ENCODE data around the gene TAF6L. TPM values are rescaled to one million over a fixed set of nuclear protein-coding genes. Genes with fewer than 3 reads are reported as not detected.
"Not testable (repeated sequence)": the region's sequence is repeated elsewhere in the genome, so short reads cannot be mapped to it uniquely, and the experiment has no call there.

TAF6L gene
- total RNA-seq, 1 experiment from 2014 or later = 40.2 TPM

DNA sequence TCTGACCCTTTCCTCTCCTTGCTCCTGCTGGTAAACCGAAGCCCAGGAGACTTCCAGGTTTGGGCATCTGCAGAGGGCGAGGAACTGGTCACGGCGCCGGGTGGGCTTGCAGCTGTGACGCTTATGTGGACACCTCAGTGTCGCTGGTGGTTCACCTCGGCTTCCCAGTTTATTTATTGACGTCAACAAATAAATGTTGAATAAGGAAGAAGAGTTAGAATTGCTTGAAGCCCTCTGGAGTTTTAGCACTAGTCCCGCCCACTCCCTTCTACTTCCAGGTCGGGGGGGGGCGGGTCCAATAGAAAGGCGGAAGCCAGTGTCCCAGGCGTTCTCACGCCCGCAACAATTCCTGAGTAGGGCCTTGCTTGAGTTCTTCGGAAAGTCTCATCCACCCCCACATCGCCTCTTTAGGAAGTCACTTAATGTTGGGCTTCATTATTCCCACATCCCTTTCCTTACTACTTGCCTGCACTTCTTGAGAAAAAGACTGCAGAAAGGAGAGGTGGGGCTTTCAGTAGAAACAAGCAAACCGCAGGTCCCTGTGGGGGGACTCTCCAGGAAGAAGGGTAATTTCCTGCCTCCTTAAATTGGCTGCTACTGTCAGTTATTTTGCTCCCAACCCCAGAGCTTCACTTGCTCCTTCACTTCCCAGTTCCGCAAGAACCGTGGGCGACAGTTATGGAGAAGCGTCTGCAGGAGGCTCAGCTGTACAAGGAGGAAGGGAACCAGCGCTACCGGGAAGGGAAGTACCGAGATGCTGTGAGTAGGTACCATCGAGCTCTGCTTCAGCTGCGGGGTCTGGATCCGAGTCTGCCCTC is 42.8 kb upstream of the TAF6L start, which contains the start of gene TTC9C:
TTC9C (plus strand) TSS at position 316 of the 818 bp plus-strand sequence; CDS start at position 679, 363 bp downstream.
- TSS peak; percentile 86 for BruUV-seq (replicated peaks)

DNA sequence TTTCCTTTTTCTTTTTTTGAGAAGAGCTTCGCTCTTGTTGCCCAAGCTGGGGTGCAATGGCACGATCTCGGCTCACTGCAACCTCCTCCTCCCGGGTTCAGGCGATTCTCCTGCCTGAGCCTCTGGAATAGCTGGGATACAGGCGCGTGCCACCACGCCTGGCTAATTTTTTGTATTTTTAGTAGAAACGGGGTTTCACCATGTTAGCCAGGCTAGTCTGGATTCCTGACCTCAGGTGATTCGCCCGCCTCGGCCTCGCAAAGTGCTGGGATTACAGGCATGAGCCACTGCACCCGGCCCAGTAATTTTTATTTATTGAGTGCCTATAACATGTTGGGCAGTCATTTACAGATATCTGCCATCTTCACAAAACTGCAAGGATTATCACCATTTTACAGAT is 41.1 kb upstream of the TAF6L start:
- H3K4me2 ChIP-seq (ENCODE audit: low read length) = peak overlapping the region; percentile 76
- peak overlapping the region; percentile 91 for H3K4me3 ChIP-seq (ENCODE audit: low read length)
- H2AFZ ChIP-seq (ENCODE audit: low read length) = peak overlapping the region; percentile 12; the same call in 1 of the 2 replicates
- peaks cover 16% of the 10 kb centered on the region for H4K20me1 ChIP-seq (ENCODE audit: low read length)
- H3F3A ChIP-seq (ENCODE audit: low read length, unreplicated experiment); H3K27ac ChIP-seq (ENCODE audit: low read length); H3K36me3 ChIP-seq (ENCODE audit: low read depth, low read length); H3K27me3 ChIP-seq (ENCODE audit: low read length); H3K9me3 ChIP-seq (ENCODE audit: low read length); intact Hi-C loops (cut with micrococcal nuclease); DNase-seq; ATAC-seq; H3K4me1 ChIP-seq (ENCODE audit: insufficient read depth, low read length); H3K9me2 ChIP-seq (replicated peaks; ENCODE audit: low read length); BruUV-seq (replicated peaks): not testable (repeated sequence)
- POLR2A ChIA-PET (ENCODE audit: unreplicated experiment) = interaction anchor here (1.1 to 1.4 kb wide), 2 partner anchors 23 to 111 kb away, joined by 3 to 21 read pairs; no protein-coding TSS in a partner anchor
- peak overlapping the region; percentile 85 for H3K9ac ChIP-seq (ENCODE audit: low read length)
- CTCF ChIA-PET = interaction anchor here (0.6 kb wide), 1 partner anchor 47 kb away, joined by 4 read pairs; no protein-coding TSS in a partner anchor
- peaks cover 62% of the 10 kb centered on the region for H3K79me2 ChIP-seq (ENCODE audit: low read length)

More for the DNA sequence above, 42.8 kb upstream of the TAF6L start, which contains the start of gene TTC9C:
- H3K27ac ChIP-seq (ENCODE audit: low read length) = peak within 1 kb of the TSS; percentile 90
- ChIA-PET POLR2A (ENCODE audit: unreplicated experiment) (interaction anchor here (1.4 to 2.8 kb wide), 2 partner anchors 26 to 57 kb away, joined by 7 to 19 read pairs; partner anchors contain the start of genes LBHD1, UQCC3 and ZBTB3), CTCF (interaction anchor here (0.6 kb wide), 1 partner anchor 39 kb away, joined by 4 read pairs; no protein-coding TSS in a partner anchor)
- H3K4me2 ChIP-seq (ENCODE audit: low read length) = peak within 1 kb of the TSS; percentile 88
- peak within 1 kb of the TSS; percentile 91 for H3K4me3 ChIP-seq (ENCODE audit: low read length)
- peaks cover 9% of the 10 kb centered on the region for H3K4me1 ChIP-seq (ENCODE audit: insufficient read depth, low read length)
- peaks cover 33% of the 10 kb centered on the region for H4K20me1 ChIP-seq (ENCODE audit: low read length)
- H3K9me2 ChIP-seq (replicated peaks; ENCODE audit: low read length) = no peaks in the 10 kb centered on the region
- intact Hi-C loops (cut with micrococcal nuclease) = loop anchor here (1.0 to 10.0 kb wide), 6 partner anchors 22 to 1456 kb away; partner anchors contain the start of genes BSCL2, GNG3, SLC3A2 and STIP1
- ATAC-seq = peak; percentile 57
- no peaks in the 10 kb centered on the region for H3K27me3 ChIP-seq (ENCODE audit: low read length)
- no peaks in the 10 kb centered on the region for H3K9me3 ChIP-seq (ENCODE audit: low read length)
- peak within 1 kb of the TSS; percentile 97 for H2AFZ ChIP-seq (ENCODE audit: low read length)
- H3K36me3 ChIP-seq (ENCODE audit: low read depth, low read length) = peaks cover 19% of the 10 kb centered on the region
- H3K9ac ChIP-seq (ENCODE audit: low read length) = peak within 1 kb of the TSS; percentile 85
- peak; percentile 87 for DNase-seq
- peaks cover 79% of the 10 kb centered on the region for H3K79me2 ChIP-seq (ENCODE audit: low read length)
- H3F3A ChIP-seq (ENCODE audit: low read length, unreplicated experiment) = no peaks in the 10 kb centered on the region
- no peak for TF ChIP-seq EZH2phosphoT487 (IDR thresholded peaks at IDR 0.05; ENCODE audit: borderline replicate concordance, low read length)
- TF ChIP-seq, protein P1, sequence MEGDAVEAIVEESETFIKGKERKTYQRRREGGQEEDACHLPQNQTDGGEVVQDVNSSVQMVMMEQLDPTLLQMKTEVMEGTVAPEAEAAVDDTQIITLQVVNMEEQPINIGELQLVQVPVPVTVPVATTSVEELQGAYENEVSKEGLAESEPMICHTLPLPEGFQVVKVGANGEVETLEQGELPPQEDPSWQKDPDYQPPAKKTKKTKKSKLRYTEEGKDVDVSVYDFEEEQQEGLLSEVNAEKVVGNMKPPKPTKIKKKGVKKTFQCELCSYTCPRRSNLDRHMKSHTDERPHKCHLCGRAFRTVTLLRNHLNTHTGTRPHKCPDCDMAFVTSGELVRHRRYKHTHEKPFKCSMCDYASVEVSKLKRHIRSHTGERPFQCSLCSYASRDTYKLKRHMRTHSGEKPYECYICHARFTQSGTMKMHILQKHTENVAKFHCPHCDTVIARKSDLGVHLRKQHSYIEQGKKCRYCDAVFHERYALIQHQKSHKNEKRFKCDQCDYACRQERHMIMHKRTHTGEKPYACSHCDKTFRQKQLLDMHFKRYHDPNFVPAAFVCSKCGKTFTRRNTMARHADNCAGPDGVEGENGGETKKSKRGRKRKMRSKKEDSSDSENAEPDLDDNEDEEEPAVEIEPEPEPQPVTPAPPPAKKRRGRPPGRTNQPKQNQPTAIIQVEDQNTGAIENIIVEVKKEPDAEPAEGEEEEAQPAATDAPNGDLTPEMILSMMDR (conservative IDR thresholded peaks at IDR 0.05; ENCODE audit: low read depth, low read length) = no peak
- TF ChIP-seq EZH2 (IDR thresholded peaks at IDR 0.05; ENCODE audit: low read length, unreplicated experiment) = no peak

DNA sequence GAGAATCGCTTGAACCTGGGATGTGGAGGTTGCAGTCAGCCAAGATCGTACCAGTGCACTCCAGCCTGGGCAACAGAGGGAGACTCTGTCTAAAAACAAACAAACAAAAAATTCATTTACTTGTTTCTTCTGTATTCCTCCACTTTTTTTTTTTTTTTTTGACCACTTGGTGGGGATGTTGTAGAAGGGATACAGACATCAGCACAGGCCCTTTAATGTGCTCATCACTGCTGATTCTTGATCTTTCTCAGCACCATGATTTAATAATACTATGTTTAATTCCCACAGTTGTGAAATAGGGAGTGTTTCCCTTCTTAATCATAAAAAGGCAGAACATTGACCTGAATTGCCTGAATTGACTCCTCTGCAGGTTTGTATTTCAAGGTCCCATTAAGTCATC is 38.4 kb upstream of the TAF6L start:
- H3K36me3 ChIP-seq (ENCODE audit: low read depth, low read length) = peaks cover 19% of the 10 kb centered on the region
- H3K9ac ChIP-seq (ENCODE audit: low read length) = no peak overlapping the region
- H3K4me1 ChIP-seq (ENCODE audit: insufficient read depth, low read length) = no peaks in the 10 kb centered on the region; the same call in 1 of the 2 replicates
- BruUV-seq (replicated peaks) = no TSS peak
- ChIA-PET POLR2A (ENCODE audit: unreplicated experiment) (no interaction called here), CTCF (no interaction called here)
- no peak overlapping the region for H2AFZ ChIP-seq (ENCODE audit: low read length)
- no peak overlapping the region for H3K4me2 ChIP-seq (ENCODE audit: low read length)
- H3K9me3 ChIP-seq (ENCODE audit: low read length) = no peaks in the 10 kb centered on the region
- no peaks in the 10 kb centered on the region for H3K9me2 ChIP-seq (replicated peaks; ENCODE audit: low read length)
- H3K79me2 ChIP-seq (ENCODE audit: low read length) = peaks cover 47% of the 10 kb centered on the region
- H3F3A ChIP-seq (ENCODE audit: low read length, unreplicated experiment) = no peaks in the 10 kb centered on the region
- TF ChIP-seq EZH2phosphoT487 (IDR thresholded peaks at IDR 0.05; ENCODE audit: borderline replicate concordance, low read length) = no peak
- TF ChIP-seq, protein P1 (conservative IDR thresholded peaks at IDR 0.05; ENCODE audit: low read depth, low read length) = peak; percentile 60
- intact Hi-C loops (cut with micrococcal nuclease) = loop anchor here (1.0 kb wide), 1 partner anchor 129 kb away; no protein-coding TSS in a partner anchor
- no peaks in the 10 kb centered on the region for H3K27me3 ChIP-seq (ENCODE audit: low read length)
- peak; percentile 36 for DNase-seq
- H3K4me3 ChIP-seq (ENCODE audit: low read length) = no peak overlapping the region
- no peaks in the 10 kb centered on the region for H4K20me1 ChIP-seq (ENCODE audit: low read length)
- no peak overlapping the region for H3K27ac ChIP-seq (ENCODE audit: low read length)
- no peak for ATAC-seq
